GM18870 (cell line): ENCODE results near the gene ST6GALNAC3.
A peak's percentile ranks its signal among the peaks of the same experiment; 100 is the strongest.

Experiments used
- ATAC-seq: cut with Tn5 transposase; IDR thresholded peaks from one replicate; pipeline ENCODE4 v1.9.1; 2021; ENCODE audit warnings: moderate library complexity; ENCODE audit not compliant: unreplicated experiment

Gene ST6GALNAC3

DNA sequence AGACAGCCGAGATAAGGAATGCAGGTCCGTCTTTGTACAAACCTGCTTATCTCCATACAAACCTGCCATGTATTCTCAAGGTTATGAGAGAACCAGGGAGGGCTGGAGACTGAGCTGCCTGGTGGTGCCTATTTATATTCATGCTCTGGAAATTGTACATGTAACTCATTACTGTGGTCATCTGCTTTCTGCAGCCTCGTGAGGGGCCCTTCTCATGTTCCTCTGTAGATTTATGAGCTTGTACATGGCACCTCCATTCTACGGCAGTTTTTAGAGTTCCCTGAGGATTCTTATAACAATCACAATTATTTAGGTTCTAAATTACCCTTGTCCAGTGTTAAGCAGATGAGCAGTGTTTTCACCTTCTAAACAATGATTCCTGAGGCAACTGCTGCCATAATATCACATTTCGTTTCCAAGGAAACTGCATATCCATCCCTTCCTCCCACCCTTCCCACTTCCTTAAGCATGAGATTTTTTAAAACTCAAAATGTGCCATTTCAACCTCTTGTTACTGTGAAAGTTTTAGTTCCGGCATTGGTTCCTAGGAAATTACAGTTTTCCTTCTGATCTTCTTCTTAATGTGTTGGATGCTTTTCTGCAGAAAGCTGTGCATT is 112.1 kb downstream of the ST6GALNAC3 start:
- ATAC-seq = no peak

DNA sequence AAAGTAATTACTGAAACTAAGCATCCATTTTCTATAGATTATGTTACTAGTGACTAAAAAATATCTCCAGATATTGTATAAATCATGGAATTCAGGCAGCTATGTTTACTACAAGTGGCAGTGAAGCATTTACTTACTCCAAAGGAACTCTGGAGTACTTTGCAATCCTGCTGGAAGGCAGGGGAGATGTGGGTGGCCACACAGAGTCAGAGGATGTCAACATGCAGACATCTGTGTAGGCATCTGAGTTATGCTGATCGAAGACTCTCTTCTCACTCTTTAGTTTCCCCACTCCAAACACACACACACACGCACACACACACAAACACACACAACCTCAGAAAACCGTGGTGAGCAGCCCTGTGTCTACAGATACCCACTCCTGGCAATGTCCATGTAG is 112.9 kb downstream of the ST6GALNAC3 start:
- ATAC-seq = no peak

DNA sequence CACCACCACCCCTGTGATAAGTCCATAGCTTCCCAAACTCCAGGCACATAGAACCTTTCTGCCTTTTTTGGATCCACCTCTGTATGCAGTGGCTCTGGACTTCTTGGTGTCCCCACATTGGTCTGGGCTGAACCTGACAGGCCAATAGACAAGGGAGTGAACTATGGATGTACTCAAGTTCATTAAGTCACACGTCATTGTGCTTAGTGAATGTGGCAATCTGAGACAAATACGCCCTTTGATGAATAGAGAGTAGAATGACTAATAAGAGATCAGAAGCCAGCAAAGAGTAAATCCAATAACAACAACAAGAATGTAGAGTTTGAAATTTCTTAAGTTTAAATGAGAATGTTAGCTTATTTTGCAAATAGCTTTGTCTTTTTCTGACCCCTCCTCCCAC is 114.8 kb downstream of the ST6GALNAC3 start:
- no peak for ATAC-seq

DNA sequence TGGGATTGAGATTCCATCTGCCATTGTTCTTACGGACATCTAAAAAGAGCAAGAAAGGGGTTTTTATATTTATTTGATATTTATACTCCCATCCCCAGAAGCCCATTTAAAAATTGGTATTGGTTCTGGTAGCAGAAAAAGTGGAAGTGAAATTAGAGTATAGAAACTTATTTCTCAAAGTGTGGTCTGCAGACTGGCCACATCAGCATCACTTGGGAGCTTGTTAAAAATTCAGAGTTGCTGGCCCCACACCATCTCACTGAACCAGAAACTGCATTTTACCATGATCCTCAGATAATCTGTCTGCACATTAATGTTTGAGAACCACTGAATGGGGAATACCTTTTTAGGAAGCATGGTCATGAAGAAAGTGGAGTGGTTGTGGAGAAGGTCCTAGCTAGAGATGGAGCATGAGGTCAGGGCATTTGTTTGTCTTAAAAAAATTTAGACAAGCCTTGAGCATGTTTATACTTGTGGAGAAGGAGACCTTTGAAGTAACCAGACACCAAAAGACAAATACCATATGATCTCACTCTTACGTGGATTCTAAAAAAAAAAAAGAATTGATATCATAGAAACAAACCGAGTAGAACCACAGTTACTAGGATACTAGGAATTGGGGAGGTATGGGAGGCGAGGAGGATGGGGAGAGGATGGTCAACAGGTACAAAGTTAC is 116.3 kb downstream of the ST6GALNAC3 start:
- peak; percentile 64 for ATAC-seq

DNA sequence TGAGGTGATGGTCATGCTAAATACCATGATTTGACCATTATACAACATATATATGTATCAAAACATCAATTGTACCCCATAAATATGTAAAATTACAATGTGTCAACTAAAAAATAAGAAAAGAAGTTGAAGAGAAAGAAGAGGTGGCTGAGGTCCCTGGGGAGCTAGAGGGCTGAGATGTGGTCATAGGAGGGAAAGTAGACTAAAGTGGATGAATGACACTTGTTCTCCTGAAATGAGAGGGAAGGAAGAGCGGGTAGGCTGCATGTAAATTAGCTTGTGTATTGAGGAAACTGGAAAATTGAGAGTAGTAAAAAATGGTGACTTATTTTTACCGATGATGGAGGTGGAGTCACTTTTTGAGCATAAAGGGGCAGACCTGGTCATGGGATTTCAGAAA is 117.0 kb downstream of the ST6GALNAC3 start:
- ATAC-seq = no peak

DNA sequence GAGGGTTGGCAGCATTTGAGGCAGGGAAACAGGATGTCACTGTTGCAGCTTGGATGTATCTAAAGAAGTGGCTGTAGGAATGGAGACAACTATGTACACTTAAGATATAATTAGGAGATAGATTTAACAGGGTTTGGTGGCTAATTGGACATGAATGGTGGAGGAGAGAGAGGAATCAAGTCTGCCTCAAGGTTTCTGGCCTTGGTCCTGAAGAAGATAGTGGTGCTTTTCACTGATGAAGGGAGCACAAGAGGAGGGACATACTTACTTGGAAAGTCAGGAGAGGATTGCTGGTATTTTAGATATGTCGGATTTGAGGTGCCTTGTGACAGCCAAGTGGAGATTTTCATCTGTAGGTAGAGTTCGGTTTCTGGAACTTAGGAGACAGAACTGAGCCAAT is 123.9 kb downstream of the ST6GALNAC3 start:
- no peak for ATAC-seq

DNA sequence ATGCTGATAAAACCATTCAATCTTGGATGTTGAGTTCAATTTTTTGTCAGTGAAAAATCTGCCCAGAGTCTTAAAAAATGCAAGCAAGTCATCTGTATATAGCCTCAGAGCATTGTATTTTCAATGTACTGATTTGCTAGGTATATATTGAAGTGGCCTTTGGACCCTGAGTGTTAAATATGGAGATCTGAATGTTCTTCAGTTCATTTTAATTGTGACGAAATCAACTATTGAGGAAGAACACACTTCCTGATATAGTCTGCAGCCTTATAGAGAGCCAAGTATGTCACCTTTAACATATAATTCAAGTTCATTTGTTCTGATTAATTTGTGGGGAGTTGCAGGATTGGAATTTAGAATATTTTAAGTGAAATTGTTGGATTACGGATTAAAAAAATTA is 128.1 kb downstream of the ST6GALNAC3 start:
- ATAC-seq = no peak

DNA sequence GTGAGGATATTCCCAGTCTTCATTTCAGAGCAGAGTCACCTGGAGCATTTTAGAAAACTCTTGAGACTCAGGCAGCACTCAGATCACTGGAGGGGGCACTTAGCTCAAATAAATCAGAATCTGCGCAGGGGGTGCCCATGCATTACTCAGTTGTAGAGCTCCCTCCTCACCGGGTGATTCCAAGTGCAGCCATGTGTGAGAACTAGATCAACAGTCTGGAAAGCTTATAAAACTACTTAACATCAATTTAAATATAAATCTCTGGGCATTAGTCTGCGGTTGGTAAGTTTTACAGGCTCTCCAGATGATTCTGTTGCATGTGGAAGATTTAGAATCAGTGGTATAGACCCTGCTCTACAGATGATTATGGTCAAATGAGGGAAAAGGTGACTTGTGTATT is 128.6 kb downstream of the ST6GALNAC3 start:
- ATAC-seq = no peak

DNA sequence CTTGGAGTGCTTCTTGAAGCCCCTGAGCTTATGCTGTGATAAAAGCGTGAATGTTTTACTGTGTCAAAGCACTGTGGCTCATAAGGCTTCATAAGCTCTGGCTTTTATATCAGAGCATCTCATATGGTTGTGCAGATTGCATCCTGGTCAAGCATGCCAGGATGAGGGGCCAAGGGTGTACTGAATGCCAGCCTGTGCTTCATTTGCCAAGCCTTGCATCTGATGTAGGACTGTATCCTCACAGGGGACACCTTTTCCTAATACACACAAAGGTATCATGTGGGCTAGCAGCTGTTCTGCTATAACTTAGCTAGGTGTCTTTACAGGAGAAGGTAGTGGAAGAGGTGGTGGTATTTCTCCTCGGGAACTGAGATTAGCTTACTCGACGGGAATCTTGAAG is 134.7 kb downstream of the ST6GALNAC3 start:
- no peak for ATAC-seq

DNA sequence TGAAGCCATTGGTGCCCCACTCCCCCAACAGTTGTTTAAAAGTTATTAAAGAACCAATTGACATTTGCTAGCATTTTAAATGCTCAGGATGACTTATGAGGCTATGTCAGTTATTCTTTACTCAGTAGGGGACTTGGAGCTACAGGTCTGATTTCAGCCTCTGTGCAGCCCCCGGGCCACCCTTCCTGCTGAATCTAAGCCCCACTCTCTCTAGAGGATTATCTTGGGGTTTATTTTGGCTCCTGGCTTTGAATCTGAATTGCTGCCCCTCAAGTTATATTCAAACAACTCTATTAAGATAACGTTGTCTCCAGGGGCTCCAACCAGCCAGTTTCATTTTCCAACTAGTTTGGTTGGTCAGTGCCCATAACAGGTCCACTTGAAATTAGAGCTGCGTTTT is 135.1 kb downstream of the ST6GALNAC3 start:
- no peak for ATAC-seq

DNA sequence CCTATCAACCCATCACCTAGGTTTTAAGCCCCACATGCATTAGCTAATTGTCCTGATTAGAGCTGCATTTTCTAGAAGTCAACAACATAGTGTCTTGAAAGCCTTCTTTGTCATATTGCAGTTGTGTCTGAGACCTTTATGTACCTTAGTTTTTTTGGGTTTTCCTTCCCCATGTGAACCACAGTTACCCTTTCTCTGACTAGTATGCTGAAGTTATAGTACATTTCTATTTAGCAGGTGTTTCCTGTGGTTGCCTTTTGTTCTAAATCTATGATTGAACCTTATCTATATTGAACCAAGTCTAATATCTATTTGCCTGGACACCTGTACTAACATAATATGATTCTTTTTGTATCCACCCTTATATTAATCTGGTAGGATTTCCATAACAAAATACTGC is 135.6 kb downstream of the ST6GALNAC3 start:
- ATAC-seq = no peak

DNA sequence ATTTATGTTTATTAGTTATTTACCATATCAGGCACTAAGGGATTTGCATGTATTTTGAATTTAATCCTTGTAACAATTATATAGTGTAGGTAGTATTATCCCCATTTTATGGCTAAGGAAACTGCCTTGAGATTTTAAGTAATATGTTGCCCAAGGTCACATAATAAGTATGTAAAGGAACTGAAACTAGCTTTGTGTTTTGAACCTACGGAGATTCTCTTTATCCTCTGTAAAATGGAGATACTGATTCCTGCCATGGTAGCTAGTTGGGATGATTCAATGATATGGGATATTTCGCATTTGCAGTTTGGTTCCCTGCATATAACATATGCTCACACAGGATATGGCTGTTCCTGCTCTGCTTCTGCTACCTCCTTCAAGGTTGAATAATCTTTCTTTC is 144.3 kb downstream of the ST6GALNAC3 start:
- no peak for ATAC-seq

DNA sequence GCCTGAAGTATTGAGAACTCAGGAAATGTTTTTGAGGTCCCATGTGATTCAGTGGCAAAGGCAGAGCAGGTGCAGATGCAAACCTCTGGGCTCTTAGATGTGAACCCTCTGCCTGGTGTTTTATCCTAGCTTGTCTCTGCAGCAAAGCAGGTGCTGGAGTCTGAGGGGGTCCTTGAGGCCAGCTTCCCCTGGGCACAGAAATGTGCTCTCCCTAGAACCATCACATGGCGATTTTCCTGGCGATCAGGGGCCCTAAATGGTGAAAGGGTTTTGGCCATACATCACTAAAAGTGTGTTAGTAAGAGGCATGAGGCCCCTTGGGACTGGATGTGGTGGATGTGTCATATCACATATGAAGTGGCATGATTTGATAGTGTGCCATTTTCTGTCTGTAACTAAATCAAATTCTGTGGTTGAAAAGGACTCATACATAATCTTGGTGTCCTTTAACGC is 144.8 kb downstream of the ST6GALNAC3 start:
- no peak for ATAC-seq

DNA sequence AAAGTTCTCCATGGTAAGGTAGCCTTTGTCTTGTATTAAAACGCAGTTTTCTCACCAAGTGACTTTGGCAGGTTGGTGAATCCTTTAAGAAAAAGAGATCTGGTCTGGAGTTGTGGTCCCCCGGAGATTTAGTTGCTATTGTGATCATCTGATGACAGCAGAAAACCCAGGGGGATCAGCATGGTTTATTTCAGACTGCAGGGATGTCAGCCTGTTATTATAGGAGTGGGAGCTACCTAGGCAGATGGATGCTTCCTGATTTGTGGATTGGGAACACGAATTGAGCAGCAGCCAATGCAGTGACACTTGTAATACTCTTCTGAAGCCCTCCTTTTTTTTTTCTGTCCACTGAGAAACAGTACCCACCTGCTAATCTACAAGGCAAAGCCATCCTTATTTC is 150.2 kb downstream of the ST6GALNAC3 start:
- ATAC-seq = no peak

DNA sequence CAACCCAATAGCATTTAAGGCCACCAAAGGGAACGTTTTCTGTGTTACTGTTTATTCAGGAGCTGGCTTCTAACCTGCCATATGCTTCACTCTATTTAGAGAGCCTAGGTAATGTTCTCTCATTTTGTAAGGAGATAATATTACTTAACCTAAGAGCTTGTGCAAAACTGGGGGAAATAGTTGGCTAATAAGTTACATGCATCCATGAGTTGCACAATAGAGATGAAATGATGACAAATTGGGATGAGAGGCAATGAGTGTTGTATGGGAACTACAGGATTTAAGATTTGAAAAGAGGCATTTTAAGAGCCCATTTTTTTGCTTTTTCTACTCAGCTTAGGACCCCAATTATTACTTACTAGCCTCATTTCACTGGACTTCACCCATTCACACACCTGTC is 151.0 kb downstream of the ST6GALNAC3 start:
- ATAC-seq = no peak

DNA sequence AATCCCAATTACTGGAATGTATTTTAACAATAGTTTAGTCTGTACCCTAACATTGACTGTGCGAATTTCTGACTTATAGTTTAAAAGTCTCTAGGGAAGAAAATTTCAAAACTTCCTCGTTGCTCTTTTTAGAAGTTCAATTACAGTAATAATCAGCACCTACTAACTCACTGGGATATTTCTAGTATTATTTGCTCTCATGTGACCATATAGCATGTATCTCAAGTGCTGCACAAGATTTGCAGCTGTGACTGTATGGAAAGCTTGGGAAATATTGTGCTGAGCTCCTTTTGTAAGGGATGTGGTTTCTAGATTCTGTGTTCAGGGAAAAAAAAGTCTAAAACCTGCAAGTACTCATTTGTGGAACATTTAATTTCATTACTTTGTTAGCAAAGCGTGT is 153.1 kb downstream of the ST6GALNAC3 start:
- ATAC-seq = no peak

DNA sequence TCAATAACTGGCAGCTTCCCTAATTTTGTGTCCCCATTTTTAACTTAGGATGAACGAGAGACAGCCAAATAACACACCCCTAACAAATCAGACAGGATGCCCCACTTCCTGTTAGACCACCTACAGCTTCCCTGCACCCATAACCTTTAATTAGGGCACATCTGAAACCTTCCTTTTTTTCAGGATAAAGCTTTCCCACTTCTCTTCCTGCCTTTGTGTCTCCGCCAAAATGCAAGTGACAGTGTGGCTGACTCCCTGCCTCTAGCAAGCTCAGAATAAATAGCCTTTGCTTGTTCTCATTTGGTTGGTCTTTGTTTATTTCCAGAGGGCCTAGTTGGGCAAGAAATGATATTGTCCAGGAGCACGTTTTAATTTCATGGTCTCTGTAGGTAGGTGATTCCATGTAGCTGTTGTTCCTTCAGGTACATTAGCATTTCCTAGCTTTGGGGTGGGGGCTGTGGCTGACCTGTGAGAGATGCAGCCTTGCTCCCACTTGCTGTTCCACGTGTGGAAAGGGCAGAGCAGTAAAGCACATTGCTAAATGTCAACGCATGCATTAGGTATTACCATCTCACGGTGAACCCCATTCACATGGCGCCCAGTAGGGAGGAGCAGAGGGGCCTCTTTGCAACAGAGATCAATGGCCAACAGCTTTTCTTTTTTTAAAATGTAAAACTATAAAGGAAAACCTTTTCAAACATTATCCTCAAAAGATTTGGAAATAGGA is 154.9 kb downstream of the ST6GALNAC3 start:
- ATAC-seq = no peak

DNA sequence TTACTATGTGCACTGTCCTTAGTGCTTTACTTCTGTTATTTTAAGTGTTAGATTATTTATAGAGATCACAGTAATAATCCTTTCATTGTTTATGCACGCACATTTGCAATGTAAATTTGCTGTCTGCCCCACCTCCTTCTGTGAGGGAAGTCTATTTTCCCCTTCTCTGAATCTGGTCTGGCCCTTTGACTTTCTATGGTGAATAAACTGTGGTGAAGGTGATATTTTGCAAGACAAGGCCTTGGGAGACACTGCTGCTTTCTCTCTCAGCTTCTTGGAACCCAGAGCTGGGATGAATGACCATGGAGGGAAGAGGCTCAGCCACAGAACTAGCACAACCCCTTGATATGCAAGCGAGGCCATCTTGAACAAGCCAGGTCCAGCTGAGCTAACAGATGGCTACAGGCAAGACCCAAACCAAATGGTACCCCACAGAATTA is 156.3 kb downstream of the ST6GALNAC3 start:
- no peak for ATAC-seq

DNA sequence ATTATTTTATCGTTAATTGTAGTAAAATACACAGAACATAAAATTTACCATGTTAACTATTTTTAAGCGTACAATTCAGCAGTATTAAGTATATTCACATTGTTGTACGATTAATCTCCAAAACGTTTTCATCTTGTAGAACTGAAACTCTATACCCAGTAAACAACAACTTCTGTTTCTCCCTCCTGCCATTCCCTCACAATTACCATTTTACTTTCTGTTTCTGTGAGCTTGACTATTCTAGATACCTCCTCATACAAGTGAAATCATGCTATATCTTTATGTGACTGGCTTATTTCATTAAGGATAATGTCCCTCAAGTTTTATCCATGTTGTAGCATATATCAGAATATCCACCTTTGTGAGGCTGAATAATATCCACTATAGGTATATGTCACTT is 156.8 kb downstream of the ST6GALNAC3 start:
- ATAC-seq = no peak

DNA sequence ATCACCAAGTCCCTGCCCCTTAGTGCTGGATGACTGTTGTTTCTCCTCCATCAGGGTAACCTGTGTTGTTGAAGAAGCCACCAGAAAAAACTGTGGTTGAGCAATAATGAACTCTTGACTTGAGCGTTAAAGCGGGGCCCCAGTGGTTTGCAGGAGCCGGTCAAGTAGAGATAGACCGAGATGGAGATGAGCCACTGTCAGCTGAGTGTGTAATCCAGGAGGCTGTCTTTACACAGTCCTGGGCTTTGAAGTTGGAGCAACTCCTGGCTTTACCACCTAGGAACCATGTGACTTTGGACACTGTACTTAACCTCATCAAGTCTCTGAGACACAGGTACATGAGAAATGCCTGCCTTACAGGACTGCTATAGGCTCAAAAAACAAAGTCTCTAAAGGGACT is 158.1 kb downstream of the ST6GALNAC3 start:
- ATAC-seq = no peak

DNA sequence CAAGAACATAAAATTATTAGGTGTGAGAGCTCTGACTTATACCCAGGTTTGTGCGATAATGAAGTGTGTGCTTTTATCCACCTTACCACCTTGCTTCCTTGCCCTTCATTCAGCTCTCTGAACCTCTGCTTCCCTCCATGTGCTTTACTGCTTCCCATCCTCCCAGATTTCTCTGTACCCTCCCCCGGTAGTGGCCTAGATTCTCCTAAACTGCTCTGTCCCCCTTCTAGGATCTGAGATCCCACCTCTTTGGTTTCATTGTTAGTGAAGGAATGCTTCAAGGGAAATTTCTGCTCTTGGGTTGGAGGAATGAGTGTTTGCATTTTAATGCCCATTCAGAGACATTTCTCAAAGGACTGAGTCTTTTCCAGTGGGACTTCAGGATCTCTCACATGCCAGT is 159.5 kb downstream of the ST6GALNAC3 start:
- no peak for ATAC-seq

DNA sequence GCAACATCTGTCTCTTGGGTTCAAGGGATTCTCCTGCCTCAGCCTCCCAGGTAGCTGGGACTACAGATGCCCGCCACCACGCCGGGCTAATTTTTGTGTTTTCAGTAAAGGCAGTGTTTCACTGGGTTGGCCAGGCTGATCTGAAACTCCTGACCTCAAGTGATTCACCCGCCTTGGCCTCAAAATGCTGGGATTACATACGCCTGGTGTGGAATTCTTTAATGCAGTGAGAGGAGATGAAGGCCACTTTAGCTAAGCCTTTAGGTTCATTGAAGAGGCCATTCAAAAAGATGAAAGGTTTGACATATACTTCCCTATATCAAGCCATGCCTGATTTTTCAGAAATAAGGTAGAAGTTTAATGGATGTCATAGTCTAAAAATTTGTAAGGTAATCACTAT is 162.7 kb downstream of the ST6GALNAC3 start:
- ATAC-seq = no peak
